NCI-H460 (cell line): Measurements from ENCODE around the gene DNER. TPM values are rescaled to one million over a fixed set of nuclear protein-coding genes. Genes with fewer than 3 reads are reported as not detected.
"Not testable (repeated sequence)": the region's sequence is repeated elsewhere in the genome, so short reads cannot be mapped to it uniquely, and the experiment has no call there.

Experiments
- DNase-seq: peaks from one replicate; pipeline ENCODE4 v3.0.0-alpha.2; 2016; ENCODE audit warnings: low read depth; ENCODE audit errors: extremely low read depth
- total RNA-seq: library from RNA; depleted of rRNA; stranded (reverse); fragments of >200 nt; shearing (Covaris generic); gene quantifications from 2 replicates; pipeline ENCODE4 v1.2.3, GENCODE V29; 2014

The DNER gene
- total RNA-seq, 1 experiment from 2014 or later: 111 TPM

- DNase-seq: no peak
Observed at GRCh38 chr2:229627728-229628127, 86.6 kb downstream of the DNER start.

- no peak for DNase-seq
Observed at GRCh38 chr2:229622495-229623355, 91.6 kb downstream of the DNER start.

GRCh38 chr2:229620759-229621158 lies 93.6 kb downstream of the DNER start:
- no peak for DNase-seq

GRCh38 chr2:229620289-229620688 lies 94.1 kb downstream of the DNER start:
- no peak for DNase-seq

GRCh38 chr2:229616433-229616832 lies 97.9 kb downstream of the DNER start:
- DNase-seq: no peak

- not testable (repeated sequence) for DNase-seq
Observed at GRCh38 chr2:229614021-229614420, 100.3 kb downstream of the DNER start.

- DNase-seq: no peak
Observed at GRCh38 chr2:229612384-229612971, 101.9 kb downstream of the DNER start.

GRCh38 chr2:229611360-229611759 lies 103.0 kb downstream of the DNER start:
- no peak for DNase-seq

- DNase-seq: no peak
Observed at GRCh38 chr2:229610872-229611271, 103.5 kb downstream of the DNER start.

GRCh38 chr2:229610333-229610732 lies 104.0 kb downstream of the DNER start:
- no peak for DNase-seq

- no peak for DNase-seq
Observed at GRCh38 chr2:229601936-229602335, 112.4 kb downstream of the DNER start.

- DNase-seq: no peak
Observed at GRCh38 chr2:229601396-229601795, 113.0 kb downstream of the DNER start.

GRCh38 chr2:229598227-229598626 lies 116.1 kb downstream of the DNER start:
- DNase-seq: no peak

- DNase-seq: no peak
Observed at GRCh38 chr2:229596796-229597195, 117.6 kb downstream of the DNER start.

- no peak for DNase-seq
Observed at GRCh38 chr2:229591611-229592010, 122.7 kb downstream of the DNER start.

GRCh38 chr2:229586746-229587705 lies 127.3 kb downstream of the DNER start:
- peak; percentile 83 for DNase-seq

GRCh38 chr2:229586012-229586411 lies 128.3 kb downstream of the DNER start:
- peak; percentile 23 for DNase-seq

- DNase-seq: no peak
Observed at GRCh38 chr2:229582151-229582550, 132.2 kb downstream of the DNER start.

GRCh38 chr2:229578052-229578846 lies 136.1 kb downstream of the DNER start:
- no peak for DNase-seq
